WTC11 (cell line): ENCODE measurements around the gene SND1. TPM values are rescaled to one million over a fixed set of nuclear protein-coding genes. Genes with fewer than 3 reads are reported as not detected.

Experiments used
- ATAC-seq: fragments of 200-7000 bp; cut with Tn5 transposase; 2 replicates; pipeline ENCODE4 v1.10.0; 2021; ENCODE audit warnings: mild to moderate bottlenecking, moderate library complexity
- CTCF ChIA-PET: fragments of 300-600 bp; sonication (Branson Sonifier 250); formaldehyde crosslinking; loops from one replicate; lab custom pipeline; 2021; ENCODE audit warnings: antibody characterized with exemption; lab: Charles Lee
- POLR2A ChIA-PET: fragments of 350-600 bp; sonication (Branson Sonifier 250); formaldehyde crosslinking; loops from one replicate; lab custom pipeline; 2021; ENCODE audit warnings: antibody characterized with exemption; lab: Charles Lee
- DNase-seq: peaks from one replicate; pipeline ENCODE4 v3.0.0; 2021; ENCODE audit warnings: low spot score
- H3K27ac Mint-ChIP-seq: 2 replicates; pipeline ENCODE4 v1.8.0; 2021; ENCODE audit warnings: mixed read lengths
- H3K27me3 Mint-ChIP-seq: 2 replicates; pipeline ENCODE4 v1.8.0; 2021; ENCODE audit warnings: low read depth, mild to moderate bottlenecking, moderate library complexity, mixed read lengths
- H3K36me3 Mint-ChIP-seq: 2 replicates; pipeline ENCODE4 v1.8.0; 2021; ENCODE audit warnings: mixed read lengths
- H3K4me1 Mint-ChIP-seq: 2 replicates; pipeline ENCODE4 v1.8.0; 2022; ENCODE audit warnings: mixed read lengths
- H3K4me3 Mint-ChIP-seq: 2 replicates; pipeline ENCODE4 v1.8.0; 2021; ENCODE audit warnings: mild to moderate bottlenecking, moderate library complexity, mixed read lengths
- H3K9me3 Mint-ChIP-seq: 2 replicates; pipeline ENCODE4 v1.8.0; 2021; ENCODE audit warnings: mixed read lengths
- ARID4B ChIP-seq: sonication (generic); formaldehyde crosslinking; IDR thresholded peaks from 2 replicates; pipeline ENCODE4 v1.8.0; 2023; ENCODE audit warnings: missing genetic modification reagents, mild to moderate bottlenecking, borderline replicate concordance
- CTCF ChIP-seq: fragments of 200-600 bp; IDR thresholded peaks from 2 replicates; pipeline ENCODE4 v1.8.0; 2022; ENCODE audit warnings: antibody characterized with exemption
- E2F4 ChIP-seq: sonication (generic); formaldehyde crosslinking; IDR thresholded peaks from 2 replicates; pipeline ENCODE4 v1.8.1; 2022; ENCODE audit warnings: low read depth, mild to moderate bottlenecking, moderate library complexity, missing genetic modification reagents, borderline replicate concordance
- FOXK1 ChIP-seq: sonication (generic); formaldehyde crosslinking; IDR thresholded peaks from 2 replicates; pipeline ENCODE4 v1.8.0; 2022; ENCODE audit warnings: mild to moderate bottlenecking, moderate library complexity, missing genetic modification reagents
- GRHL2 ChIP-seq: fragments of 250-450 bp; sonication (Bioruptor Pico); IDR thresholded peaks from 2 replicates; pipeline ENCODE4 v1.8.0; 2022; ENCODE audit warnings: mild to moderate bottlenecking, moderate library complexity; ENCODE audit not compliant: insufficient replicate concordance, severe bottlenecking
- GTF2I ChIP-seq: fragments of 250-450 bp; sonication (Bioruptor Pico); conservative IDR thresholded peaks from 2 replicates; pipeline ENCODE4 v1.4.0; 2021; ENCODE audit warnings: mild to moderate bottlenecking
- IRF2 ChIP-seq: sonication (generic); formaldehyde crosslinking; IDR thresholded peaks from 2 replicates; pipeline ENCODE4 v1.8.0; 2022; ENCODE audit warnings: low read depth, missing genetic modification reagents, borderline replicate concordance
- JAZF1 ChIP-seq: fragments of 250-450 bp; sonication (Bioruptor Pico); IDR thresholded peaks from 2 replicates; pipeline ENCODE4 v1.9.0; 2021; ENCODE audit warnings: moderate library complexity, mild to moderate bottlenecking, inconsistent platforms
- MLX ChIP-seq: sonication (generic); formaldehyde crosslinking; IDR thresholded peaks from 2 replicates; pipeline ENCODE4 v1.8.1; 2023; ENCODE audit warnings: mild to moderate bottlenecking, missing genetic modification reagents, moderate library complexity
- NFYB ChIP-seq: sonication (generic); formaldehyde crosslinking; conservative IDR thresholded peaks from 2 replicates; pipeline ENCODE4 v1.8.0; 2022; ENCODE audit warnings: low read depth, missing genetic modification reagents
- NR1H2 ChIP-seq: sonication (generic); formaldehyde crosslinking; IDR thresholded peaks from 2 replicates; pipeline ENCODE4 v1.9.0; 2021; ENCODE audit warnings: mild to moderate bottlenecking, moderate library complexity, missing genetic modification reagents
- OVOL2 ChIP-seq: fragments of 250-450 bp; sonication (Bioruptor Pico); IDR thresholded peaks from 2 replicates; pipeline ENCODE4 v1.9.0; 2021; ENCODE audit warnings: mild to moderate bottlenecking, borderline replicate concordance
- SMAD3 ChIP-seq: sonication (generic); formaldehyde crosslinking; IDR thresholded peaks from 2 replicates; pipeline ENCODE4 v1.8.0; 2022; ENCODE audit warnings: missing genetic modification reagents, mild to moderate bottlenecking, borderline replicate concordance
- SMAD4 ChIP-seq: sonication (generic); formaldehyde crosslinking; IDR thresholded peaks from 2 replicates; pipeline ENCODE4 v1.8.0; 2022; ENCODE audit warnings: mild to moderate bottlenecking, missing genetic modification reagents
- USF1 ChIP-seq: sonication (generic); formaldehyde crosslinking; IDR thresholded peaks from 2 replicates; pipeline ENCODE4 v1.8.0; 2022; ENCODE audit warnings: mild to moderate bottlenecking, missing genetic modification reagents
- ZBTB21 ChIP-seq: sonication (generic); formaldehyde crosslinking; IDR thresholded peaks from 2 replicates; pipeline ENCODE4 v1.8.1; 2023; ENCODE audit warnings: mild to moderate bottlenecking, missing genetic modification reagents, borderline replicate concordance
- ZNF138 ChIP-seq: sonication (generic); formaldehyde crosslinking; conservative IDR thresholded peaks from 2 replicates; pipeline ENCODE4 v1.8.1; 2022; ENCODE audit warnings: mild to moderate bottlenecking, moderate library complexity, missing genetic modification reagents
- ZNF281 ChIP-seq: sonication (generic); formaldehyde crosslinking; IDR thresholded peaks from 2 replicates; pipeline ENCODE4 v1.8.0; 2023; ENCODE audit warnings: mild to moderate bottlenecking, missing genetic modification reagents
- total RNA-seq: library from RNA; stranded (reverse); gene quantifications from 3 replicates; pipeline ENCODE4 v1.2.3, GENCODE V29; 2021
- TF ChIP-seq, protein P1 (sequence below): sonication (generic); formaldehyde crosslinking; IDR thresholded peaks from 2 replicates; pipeline ENCODE4 v1.8.1; 2023; ENCODE audit warnings: mild to moderate bottlenecking, missing genetic modification reagents

Gene SND1
- total RNA-seq, 1 experiment from 2014 or later: 261 TPM

- peaks cover 10% of the 10 kb centered on the region; the same call in 1 of the 2 replicates for H3K4me1 Mint-ChIP-seq
- DNase-seq (no peak), ATAC-seq (no peak)
- ChIA-PET CTCF (no interaction called here), POLR2A (no interaction called here)
- H3K27ac Mint-ChIP-seq: no peak overlapping the region; the same call in 1 of the 2 replicates
- H3K27me3 Mint-ChIP-seq: no peaks in the 10 kb centered on the region
- no peaks in the 10 kb centered on the region for H3K9me3 Mint-ChIP-seq
- no peaks in the 10 kb centered on the region for H3K36me3 Mint-ChIP-seq
- no peak overlapping the region for H3K4me3 Mint-ChIP-seq
- TF ChIP-seq JAZF1: no peak
- TF ChIP-seq ARID4B (CRISPR knock-in tag): no peak
Observed at GRCh38 chr7:128071801-128072200, 419.8 kb downstream of the SND1 start.

DNA sequence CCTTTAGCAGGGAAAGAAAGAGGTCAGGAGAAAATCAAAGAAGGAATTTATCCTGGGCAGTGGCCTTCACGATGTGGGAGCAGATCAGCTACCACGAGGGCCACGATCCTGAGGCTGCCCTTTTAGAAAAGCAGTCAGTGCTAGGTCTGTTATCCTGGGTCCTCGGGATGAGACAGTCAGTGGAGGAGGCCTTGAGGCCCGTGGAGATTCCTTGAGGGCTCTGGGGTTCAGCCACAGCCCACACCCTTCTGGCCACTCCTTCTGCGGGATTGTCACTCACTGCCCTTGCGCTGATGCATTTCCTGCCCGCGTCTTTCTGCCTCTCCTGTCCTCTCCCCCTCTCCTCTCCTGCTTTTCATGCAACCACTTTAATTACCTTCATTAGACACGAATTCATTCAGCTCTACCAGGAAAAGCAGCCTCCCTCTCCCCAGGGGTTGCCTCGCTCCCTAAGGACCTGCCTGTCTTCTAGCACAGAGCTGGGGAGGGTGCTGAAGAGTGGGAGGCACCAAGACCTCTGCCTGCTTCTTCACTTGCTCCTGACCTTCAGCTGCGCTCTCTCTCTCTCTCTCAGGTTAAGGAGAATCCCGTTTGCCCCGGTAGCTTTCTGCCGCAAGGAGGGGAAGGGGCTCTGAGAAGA, 421.8 kb downstream of the SND1 start:
- H3K27me3 Mint-ChIP-seq: no peaks in the 10 kb centered on the region
- DNase-seq (no peak), ATAC-seq (no peak)
- H3K27ac Mint-ChIP-seq: no peak overlapping the region; the same call in 1 of the 2 replicates
- H3K36me3 Mint-ChIP-seq: no peaks in the 10 kb centered on the region
- ChIA-PET POLR2A (no interaction called here), CTCF (interaction anchor here (0.6 to 2.6 kb wide), 5 partner anchors 14 to 281 kb away, joined by 3 to 19 read pairs (median 6); no protein-coding TSS in a partner anchor)
- no peak overlapping the region for H3K4me3 Mint-ChIP-seq
- H3K9me3 Mint-ChIP-seq: no peaks in the 10 kb centered on the region
- H3K4me1 Mint-ChIP-seq: peaks cover 10% of the 10 kb centered on the region; the same call in 1 of the 2 replicates
- TF ChIP-seq NR1H2 (CRISPR knock-in tag) (no peak), GRHL2 (CRISPR knock-in tag) (no peak), GTF2I (no peak), NFYB (no peak), OVOL2 (CRISPR knock-in tag) (no peak), E2F4 (CRISPR knock-in tag) (no peak), ZBTB21 (CRISPR knock-in tag) (no peak), SMAD4 (no peak), CTCF (no peak), ZNF281 (no peak), SMAD3 (no peak), MLX (CRISPR knock-in tag) (no peak), FOXK1 (CRISPR knock-in tag) (no peak), USF1 (CRISPR knock-in tag) (no peak), IRF2 (no peak), ZNF138 (CRISPR knock-in tag) (no peak)
- TF ChIP-seq, protein P1, sequence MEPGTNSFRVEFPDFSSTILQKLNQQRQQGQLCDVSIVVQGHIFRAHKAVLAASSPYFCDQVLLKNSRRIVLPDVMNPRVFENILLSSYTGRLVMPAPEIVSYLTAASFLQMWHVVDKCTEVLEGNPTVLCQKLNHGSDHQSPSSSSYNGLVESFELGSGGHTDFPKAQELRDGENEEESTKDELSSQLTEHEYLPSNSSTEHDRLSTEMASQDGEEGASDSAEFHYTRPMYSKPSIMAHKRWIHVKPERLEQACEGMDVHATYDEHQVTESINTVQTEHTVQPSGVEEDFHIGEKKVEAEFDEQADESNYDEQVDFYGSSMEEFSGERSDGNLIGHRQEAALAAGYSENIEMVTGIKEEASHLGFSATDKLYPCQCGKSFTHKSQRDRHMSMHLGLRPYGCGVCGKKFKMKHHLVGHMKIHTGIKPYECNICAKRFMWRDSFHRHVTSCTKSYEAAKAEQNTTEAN (CRISPR knock-in tag): no peak
